Measurements from ENCODE around the gene SMTN. TPM values are rescaled to one million over a fixed set of nuclear protein-coding genes. Genes with fewer than 3 reads are reported as not detected.

SMTN gene
- polyA plus RNA-seq, 1 experiment: 45.7 TPM

GRCh38 chr22:31105282-31105929 is 24.3 kb downstream of the SMTN start:
- H3K36me3 ChIP-seq (ENCODE audit: control insufficient read depth, insufficient read depth, low read length): peaks cover 22% of the 10 kb centered on the region
- TF ChIP-seq CTCF (IDR thresholded peaks at IDR 0.05; ENCODE audit: insufficient read depth, low read depth, low read length): no peak
- ChIA-PET CTCF (interaction anchor here (0.6 to 1.4 kb wide), 5 partner anchors 22 to 156 kb away, joined by 3 read pairs; partner anchors contain the start of gene RNF185), POLR2A (no interaction called here)
- DNase-seq (ENCODE audit: low read depth): no peak
- H3K4me3 ChIP-seq (ENCODE audit: low read depth, low read length): peak overlapping the region; percentile 85
- no peaks in the 10 kb centered on the region for H3K27me3 ChIP-seq (ENCODE audit: control insufficient read depth, insufficient read depth, low read length)

- DNase-seq (ENCODE audit: low read depth): no peak
- peak overlapping the region; percentile 85 for H3K4me3 ChIP-seq (ENCODE audit: low read depth, low read length)
- POLR2A ChIA-PET: no interaction called here
- no peaks in the 10 kb centered on the region for H3K27me3 ChIP-seq (ENCODE audit: control insufficient read depth, insufficient read depth, low read length)
- TF ChIP-seq CTCF (IDR thresholded peaks at IDR 0.05; ENCODE audit: insufficient read depth, low read depth, low read length): 0 out of 2 replicates have a peak, but pooled peaks have one; percentile 23
- CTCF ChIA-PET: interaction anchor here (0.7 to 5.7 kb wide), 6 partner anchors 24 to 163 kb away, joined by 3 to 59 read pairs (median 3); partner anchors contain the start of gene RNF185
- peaks cover 21% of the 10 kb centered on the region for H3K36me3 ChIP-seq (ENCODE audit: control insufficient read depth, insufficient read depth, low read length)
Measured at GRCh38 chr22:31106001-31106571, 25.0 kb downstream of the SMTN start.

GRCh38 chr22:31106731-31107177 is 25.6 kb downstream of the SMTN start:
- Histone ChIP-seq H3K36me3 (ENCODE audit: control insufficient read depth, insufficient read depth, low read length) (peaks cover 19% of the 10 kb centered on the region), H3K27me3 (ENCODE audit: control insufficient read depth, insufficient read depth, low read length) (no peaks in the 10 kb centered on the region), H3K4me3 (ENCODE audit: low read depth, low read length) (peak overlapping the region; percentile 85)
- DNase-seq (ENCODE audit: low read depth): no peak
- TF ChIP-seq CTCF (IDR thresholded peaks at IDR 0.05; ENCODE audit: insufficient read depth, low read depth, low read length): no peak
- ChIA-PET POLR2A (interaction anchor here (1.1 kb wide), 1 partner anchor 166 kb away, joined by 6 read pairs; no protein-coding TSS in a partner anchor), CTCF (interaction anchor here (0.7 to 5.7 kb wide), 21 partner anchors 7 to 500 kb away, joined by 3 to 59 read pairs (median 5); partner anchors contain the start of genes MORC2, PLA2G3, RNF185 and TUG1)

- ChIA-PET POLR2A (interaction anchor here (0.6 to 1.1 kb wide), 7 partner anchors 8 to 1482 kb away, joined by 3 to 6 read pairs (median 4); partner anchors contain the start of genes PLA2G3 and RNF185), CTCF (interaction anchor here (0.6 to 5.7 kb wide), 56 partner anchors 8 to 501 kb away, joined by 3 to 59 read pairs (median 4); partner anchors contain the start of genes MORC2, PLA2G3, RNF185 and TUG1)
Measured at GRCh38 chr22:31107178-31107893, 26.2 kb downstream of the SMTN start, which contains the start of gene SELENOM. TSS of gene SELENOM (minus strand) at chr22:31107568. CDS start at chr22:31107505, 63 bp downstream.

More at GRCh38 chr22:31107178-31107893, 26.2 kb downstream of the SMTN start, which contains the start of gene SELENOM:
- peak within 1 kb of the TSS; percentile 85 for H3K4me3 ChIP-seq (ENCODE audit: low read depth, low read length)
- peaks cover 19% of the 10 kb centered on the region for H3K36me3 ChIP-seq (ENCODE audit: control insufficient read depth, insufficient read depth, low read length)
- no peaks in the 10 kb centered on the region for H3K27me3 ChIP-seq (ENCODE audit: control insufficient read depth, insufficient read depth, low read length)
- peak; percentile 89 for DNase-seq (ENCODE audit: low read depth)
- TF ChIP-seq CTCF (IDR thresholded peaks at IDR 0.05; ENCODE audit: insufficient read depth, low read depth, low read length): peak; percentile 99

All from BJ (cell line).